Mesendoderm (in vitro differentiated cells): ENCODE results near the gene SOS1.

Experiments used
- DNase-seq: peaks from one replicate; pipeline ENCODE4 v3.0.0; 2013
- H2AK5ac ChIP-seq: 2 replicates; pipeline ENCODE4 v1.6.1; 2013; ENCODE audit warnings: low read length, inconsistent platforms
- H2BK120ac ChIP-seq: 2 replicates; pipeline ENCODE4 v1.6.1; 2013; ENCODE audit warnings: low read depth, mild to moderate bottlenecking, low read length, moderate library complexity, mixed read lengths
- H2BK15ac ChIP-seq: replicated peaks from 2 replicates; pipeline ENCODE4 v1.6.1; 2013; ENCODE audit warnings: low read depth, mild to moderate bottlenecking, moderate library complexity
- H2BK5ac ChIP-seq: 2 replicates; pipeline ENCODE4 v1.6.1; 2013; ENCODE audit warnings: low read length, inconsistent platforms
- H3K18ac ChIP-seq: 2 replicates; pipeline ENCODE4 v1.6.1; 2013; ENCODE audit warnings: mild to moderate bottlenecking, low read length, mixed read lengths
- H3K23ac ChIP-seq: one replicate; pipeline ENCODE4 v1.6.1; 2013; ENCODE audit warnings: low read length
- H3K27ac ChIP-seq: 2 replicates; pipeline ENCODE4 v1.5.1; 2013; ENCODE audit warnings: low read depth, mild to moderate bottlenecking, inconsistent platforms, low read length, moderate library complexity
- H3K27me3 ChIP-seq: 2 replicates; pipeline ENCODE4 v1.6.1; 2013; ENCODE audit warnings: low read length, control low read depth, mild to moderate bottlenecking, inconsistent platforms; ENCODE audit not compliant: insufficient read depth, poor library complexity
- H3K36me3 ChIP-seq: 2 replicates; pipeline ENCODE4 v1.6.1; 2013; ENCODE audit warnings: low read length, inconsistent platforms; ENCODE audit not compliant: control insufficient read depth, insufficient read depth
- H3K4ac ChIP-seq: one replicate; pipeline ENCODE4 v1.6.1; 2013; ENCODE audit warnings: low read depth, mild to moderate bottlenecking, low read length, moderate library complexity
- H3K4me1 ChIP-seq: 2 replicates; pipeline ENCODE4 v1.6.1; 2013; ENCODE audit warnings: low read depth, low read length, inconsistent platforms; ENCODE audit not compliant: control insufficient read depth
- H3K4me2 ChIP-seq: 2 replicates; pipeline ENCODE4 v1.6.1; 2013; ENCODE audit warnings: low read length
- H3K4me3 ChIP-seq: 2 replicates; pipeline ENCODE4 v1.5.1; 2013; ENCODE audit warnings: mild to moderate bottlenecking, low read length
- H3K56ac ChIP-seq: one replicate; pipeline ENCODE4 v1.6.1; 2013; ENCODE audit warnings: low read length
- H3K79me1 ChIP-seq: 2 replicates; pipeline ENCODE4 v1.6.1; 2013; ENCODE audit warnings: low read length, inconsistent platforms
- H3K79me2 ChIP-seq: 2 replicates; pipeline ENCODE4 v1.6.1; 2013; ENCODE audit warnings: mild to moderate bottlenecking, low read length; ENCODE audit not compliant: control insufficient read depth, insufficient read depth
- H3K9ac ChIP-seq: 2 replicates; pipeline ENCODE4 v1.6.1; 2013; ENCODE audit warnings: low read length, inconsistent platforms
- H4K5ac ChIP-seq: one replicate; pipeline ENCODE4 v1.6.1; 2013; ENCODE audit warnings: low read length
- H4K8ac ChIP-seq: one replicate; pipeline ENCODE4 v1.6.1; 2013; ENCODE audit warnings: low read depth, mild to moderate bottlenecking, control low read depth, low read length, moderate library complexity
- WGBS: extraction: QIAGEN DNeasy Blood & Tissue Kit; methylation state at CpG from one replicate; pipeline ENCODE4 v1.1.7; 2013; ENCODE audit warnings: low lambda C conversion rate, missing lambda C conversion rate; ENCODE audit not compliant: insufficient coverage; ENCODE audit errors: extremely low coverage; 5-methylcytosine and 5-hydroxymethylcytosine counted together

SOS1 gene

DNA sequence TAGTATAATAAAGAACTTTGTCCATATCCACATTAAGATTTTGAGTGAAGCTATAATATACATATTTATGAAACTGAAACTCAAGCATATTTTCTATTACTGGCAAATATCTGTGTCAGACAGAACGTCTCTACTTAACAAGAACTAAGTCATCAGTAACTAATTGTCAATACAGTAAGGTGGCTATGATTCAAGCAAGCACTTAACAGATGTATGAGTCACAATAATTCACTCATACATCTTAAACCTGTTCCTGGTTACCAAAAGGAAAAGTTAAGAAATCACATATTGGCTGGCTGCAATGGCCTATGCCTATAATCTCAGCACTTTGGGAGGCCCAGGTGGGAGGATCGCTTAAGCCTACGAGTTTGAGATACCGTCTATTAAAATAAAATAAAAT lies 96.0 kb downstream of the SOS1 start:
- Histone ChIP-seq H3K4me3 (no peak overlapping the region), H3K4me2 (no peak overlapping the region), H2AK5ac (no peak overlapping the region), H3K9ac (no peak overlapping the region), H4K8ac (no peak overlapping the region), H3K18ac (no peak overlapping the region), H3K27me3 (no peaks in the 10 kb centered on the region), H3K79me2 (no peaks in the 10 kb centered on the region), H2BK5ac (no peak overlapping the region), H3K23ac (no peak overlapping the region), H3K36me3 (no peaks in the 10 kb centered on the region), H3K4me1 (no peaks in the 10 kb centered on the region), H3K4ac (no peak overlapping the region), H3K56ac (no peak overlapping the region), H4K5ac (no peak overlapping the region), H2BK15ac (no peak overlapping the region), H2BK120ac (no peak overlapping the region), H3K27ac (no peak overlapping the region), H3K79me1 (no peaks in the 10 kb centered on the region)
- no CpG with 5 or more reads among the region's 4 CpGs for WGBS
- DNase-seq = no peak

DNA sequence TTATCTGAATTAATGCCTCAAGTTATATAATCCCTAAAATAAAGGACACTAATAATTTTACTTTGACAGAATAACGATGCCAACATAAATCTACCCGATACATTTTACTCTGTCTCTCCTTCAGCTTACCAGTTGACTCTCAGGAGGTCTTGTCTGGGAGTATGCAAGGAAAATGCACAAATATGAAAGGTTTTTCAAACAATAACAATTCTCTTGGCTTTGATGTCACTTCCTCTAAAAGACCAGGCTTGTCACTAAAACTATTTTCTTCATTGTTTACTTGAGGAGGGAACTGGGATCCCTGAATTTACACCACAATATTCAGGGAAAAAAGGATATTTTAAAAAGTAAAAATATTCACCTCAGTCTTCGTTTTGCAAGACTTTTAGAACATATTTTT lies 97.2 kb downstream of the SOS1 start:
- H3K18ac ChIP-seq = no peak overlapping the region
- no peaks in the 10 kb centered on the region for H3K79me2 ChIP-seq
- no peak overlapping the region for H2AK5ac ChIP-seq
- no peak overlapping the region for H4K8ac ChIP-seq
- H3K27ac ChIP-seq = no peak overlapping the region
- no peak overlapping the region for H3K9ac ChIP-seq
- no peak overlapping the region for H2BK5ac ChIP-seq
- no peaks in the 10 kb centered on the region for H3K4me1 ChIP-seq
- no peak overlapping the region for H3K4me2 ChIP-seq
- no CpG with 5 or more reads among the region's 3 CpGs for WGBS
- no peak overlapping the region for H2BK120ac ChIP-seq
- no peak overlapping the region for H2BK15ac ChIP-seq
- no peak overlapping the region for H3K4me3 ChIP-seq
- H3K4ac ChIP-seq = no peak overlapping the region
- H4K5ac ChIP-seq = no peak overlapping the region
- H3K23ac ChIP-seq = no peak overlapping the region
- H3K79me1 ChIP-seq = no peaks in the 10 kb centered on the region
- DNase-seq = no peak
- H3K27me3 ChIP-seq = no peaks in the 10 kb centered on the region
- H3K36me3 ChIP-seq = no peaks in the 10 kb centered on the region
- no peak overlapping the region for H3K56ac ChIP-seq

DNA sequence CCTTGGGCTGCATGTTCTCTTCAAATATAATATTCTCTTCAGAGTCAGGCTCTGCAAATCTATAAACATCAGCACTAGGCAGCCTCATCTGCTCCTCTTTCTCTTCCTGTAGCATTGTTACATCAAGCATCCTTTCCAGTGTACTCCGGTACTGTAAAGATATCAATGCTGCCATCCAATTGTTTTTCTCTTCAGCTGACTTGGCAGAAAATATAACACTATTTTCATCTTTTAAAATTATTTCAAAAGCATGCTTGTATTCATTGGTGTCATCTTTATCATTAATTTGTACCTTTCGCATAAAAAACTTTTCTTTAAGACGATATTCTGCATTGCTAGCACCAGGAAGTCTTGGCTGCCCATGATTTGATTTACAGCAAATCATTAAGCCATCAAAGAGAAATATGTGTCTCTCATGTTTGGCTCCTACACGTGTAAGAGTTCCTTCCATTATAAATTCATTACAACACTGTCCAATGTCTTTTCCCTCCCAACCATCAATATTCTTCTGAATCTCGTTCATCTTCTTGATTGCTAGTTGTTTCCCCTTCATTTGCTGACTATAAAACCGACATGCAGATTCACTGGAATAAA lies 98.1 kb downstream of the SOS1 start:
- no peak overlapping the region for H2BK120ac ChIP-seq
- no peak overlapping the region for H3K23ac ChIP-seq
- no peak overlapping the region for H3K4me3 ChIP-seq
- H3K36me3 ChIP-seq = no peaks in the 10 kb centered on the region
- H3K27me3 ChIP-seq = no peaks in the 10 kb centered on the region
- H2AK5ac ChIP-seq = no peak overlapping the region
- H3K4ac ChIP-seq = no peak overlapping the region
- H3K27ac ChIP-seq = no peak overlapping the region
- no peak for DNase-seq
- H3K9ac ChIP-seq = no peak overlapping the region
- H3K56ac ChIP-seq = no peak overlapping the region
- no peak overlapping the region for H3K18ac ChIP-seq
- H3K79me2 ChIP-seq = no peaks in the 10 kb centered on the region
- H4K5ac ChIP-seq = no peak overlapping the region
- H3K4me2 ChIP-seq = no peak overlapping the region
- no peak overlapping the region for H2BK15ac ChIP-seq
- H4K8ac ChIP-seq = no peak overlapping the region
- H2BK5ac ChIP-seq = no peak overlapping the region
- WGBS = no CpG with 5 or more reads among the region's 6 CpGs
- H3K4me1 ChIP-seq = no peaks in the 10 kb centered on the region
- H3K79me1 ChIP-seq = no peaks in the 10 kb centered on the region

DNA sequence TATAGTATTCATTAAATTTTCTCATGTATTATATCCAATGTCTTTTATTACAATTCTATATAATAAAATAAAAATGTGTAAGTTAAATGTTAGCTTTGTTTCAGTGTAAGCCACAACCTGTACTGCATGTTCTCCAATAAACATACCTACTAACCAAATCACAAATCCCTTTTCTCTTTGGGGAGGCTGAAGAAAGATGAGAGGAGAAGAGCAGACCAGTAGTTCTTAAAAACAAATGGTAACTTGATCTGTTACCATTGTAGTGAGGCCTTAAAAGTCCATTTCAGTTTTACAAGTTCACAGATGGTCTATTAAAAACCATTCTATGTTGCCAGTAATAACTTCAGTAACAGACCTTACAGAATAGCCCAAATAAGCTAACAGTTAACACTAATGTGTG lies 100.5 kb downstream of the SOS1 start:
- no peak overlapping the region for H3K56ac ChIP-seq
- H3K27me3 ChIP-seq = no peaks in the 10 kb centered on the region
- H4K8ac ChIP-seq = no peak overlapping the region
- no peaks in the 10 kb centered on the region for H3K79me1 ChIP-seq
- DNase-seq = no peak
- H4K5ac ChIP-seq = no peak overlapping the region
- H2BK120ac ChIP-seq = no peak overlapping the region
- no peak overlapping the region for H3K4ac ChIP-seq
- H2AK5ac ChIP-seq = no peak overlapping the region
- no peak overlapping the region for H3K9ac ChIP-seq
- no peak overlapping the region for H2BK15ac ChIP-seq
- H3K23ac ChIP-seq = no peak overlapping the region
- H3K36me3 ChIP-seq = no peaks in the 10 kb centered on the region
- H3K79me2 ChIP-seq = no peaks in the 10 kb centered on the region
- no peak overlapping the region for H3K4me3 ChIP-seq
- H3K27ac ChIP-seq = no peak overlapping the region
- H2BK5ac ChIP-seq = no peak overlapping the region
- no peak overlapping the region for H3K4me2 ChIP-seq
- H3K4me1 ChIP-seq = no peaks in the 10 kb centered on the region
- no peak overlapping the region for H3K18ac ChIP-seq

DNA sequence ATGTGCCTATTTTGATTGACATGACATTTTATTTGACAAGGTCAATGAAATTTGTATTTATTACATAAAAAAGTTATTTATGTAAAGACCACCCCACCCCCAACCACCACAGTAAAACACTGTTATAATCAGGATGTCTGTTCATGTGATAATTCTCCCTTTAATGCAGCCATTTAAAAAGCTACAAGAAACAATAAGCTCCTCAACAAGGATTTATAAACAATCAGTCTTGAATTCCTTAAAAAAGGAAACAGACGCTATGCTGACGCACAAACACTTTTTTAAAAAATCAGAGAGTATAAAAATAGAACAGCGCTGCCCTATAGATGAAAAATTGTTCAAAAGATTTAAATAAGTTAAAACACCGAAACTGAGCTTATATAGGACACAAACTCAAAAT lies 102.2 kb downstream of the SOS1 start:
- Histone ChIP-seq H3K4ac (no peak overlapping the region), H3K56ac (no peak overlapping the region), H3K23ac (no peak overlapping the region), H4K8ac (no peak overlapping the region), H3K79me1 (no peaks in the 10 kb centered on the region), H3K18ac (no peak overlapping the region), H3K79me2 (no peaks in the 10 kb centered on the region), H3K4me3 (no peak overlapping the region), H3K27me3 (no peaks in the 10 kb centered on the region), H3K27ac (no peak overlapping the region), H2BK15ac (no peak overlapping the region), H2BK120ac (no peak overlapping the region), H3K36me3 (no peaks in the 10 kb centered on the region), H3K4me1 (no peaks in the 10 kb centered on the region), H2BK5ac (no peak overlapping the region), H2AK5ac (no peak overlapping the region), H3K9ac (no peak overlapping the region), H4K5ac (no peak overlapping the region), H3K4me2 (no peak overlapping the region)
- WGBS = no CpG with 5 or more reads among the region's 4 CpGs
- DNase-seq = no peak

DNA sequence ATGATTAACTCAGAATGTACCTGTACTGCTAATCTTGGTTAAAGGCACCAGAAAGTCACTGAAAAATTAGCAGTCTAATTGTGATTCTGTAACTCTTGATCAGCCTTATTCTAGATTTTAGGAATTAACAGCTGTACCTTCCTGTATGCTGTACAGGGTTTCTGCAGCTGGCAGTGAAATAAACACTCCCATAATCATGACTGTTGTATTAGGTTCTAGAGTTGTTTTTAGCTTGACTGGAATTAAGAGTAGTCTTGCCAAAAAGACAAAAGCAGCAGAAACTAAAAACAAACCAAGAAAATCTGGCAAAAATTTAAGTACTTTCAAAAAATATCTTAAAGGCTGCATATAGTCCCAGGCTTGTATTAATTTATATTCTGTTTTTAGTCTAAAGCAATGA lies 103.5 kb downstream of the SOS1 start:
- H3K27ac ChIP-seq = no peak overlapping the region
- no peak overlapping the region for H3K9ac ChIP-seq
- no peak overlapping the region for H2BK5ac ChIP-seq
- no peaks in the 10 kb centered on the region for H3K27me3 ChIP-seq
- H3K79me1 ChIP-seq = no peaks in the 10 kb centered on the region
- H3K4me1 ChIP-seq = no peaks in the 10 kb centered on the region
- H3K79me2 ChIP-seq = no peaks in the 10 kb centered on the region
- H3K4ac ChIP-seq = no peak overlapping the region
- no peak overlapping the region for H2BK120ac ChIP-seq
- H4K5ac ChIP-seq = no peak overlapping the region
- no peak overlapping the region for H3K18ac ChIP-seq
- no peak for DNase-seq
- H3K23ac ChIP-seq = no peak overlapping the region
- H2AK5ac ChIP-seq = no peak overlapping the region
- no peak overlapping the region for H3K56ac ChIP-seq
- no peak overlapping the region for H2BK15ac ChIP-seq
- H3K36me3 ChIP-seq = no peaks in the 10 kb centered on the region
- no peak overlapping the region for H4K8ac ChIP-seq
- no peak overlapping the region for H3K4me3 ChIP-seq
- no peak overlapping the region for H3K4me2 ChIP-seq
